GM12892 (cell line): ENCODE results near the gene COX7C.

Source experiments
- POLR2A ChIP-seq: IDR thresholded peaks from 2 replicates; pipeline ENCODE4 v1.6.1; 2011; ENCODE audit warnings: low read depth, low read length, control low read depth
- TAF1 ChIP-seq: IDR thresholded peaks from 2 replicates; pipeline ENCODE4 v1.6.1; 2011; ENCODE audit warnings: low read depth, mild to moderate bottlenecking, control low read depth, low read length, borderline replicate concordance

DNA sequence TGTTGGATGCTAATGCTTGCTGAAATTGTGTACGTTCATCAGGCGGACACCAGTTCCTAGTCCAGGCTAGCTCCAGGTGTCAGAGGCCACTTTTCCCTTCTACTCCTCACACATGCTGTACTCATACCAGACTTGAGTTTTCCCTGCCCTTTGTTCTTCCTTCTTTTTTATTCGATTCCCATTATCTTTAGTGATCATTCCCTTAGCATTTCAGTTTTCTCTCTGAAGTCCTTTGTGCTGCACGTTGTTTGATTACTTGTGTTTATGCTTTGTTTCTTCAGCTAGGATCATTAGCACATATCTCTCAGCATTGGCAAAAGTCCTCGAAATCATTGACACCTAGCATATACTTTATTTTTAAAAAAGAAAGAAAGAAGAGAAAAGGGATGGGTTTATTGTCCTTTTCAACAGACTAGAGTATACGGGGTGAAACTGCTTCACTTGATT is 409 bp upstream of the COX7C start:
- TF ChIP-seq POLR2A: no peak
- no peak for TF ChIP-seq TAF1
